Effector memory CD4-positive, alpha-beta T cell (primary cell): ENCODE results near the gene SPRR5.

Experiments
- DNase-seq, 3 donors: peaks; one replicate each; pipeline ENCODE4 v3.0.0-alpha.2; 2020
- H3K27ac ChIP-seq: 2 replicates; pipeline ENCODE4 v1.7.0; 2013; ENCODE audit warnings: mild to moderate bottlenecking, low read length, moderate library complexity; ENCODE audit not compliant: insufficient read depth, poor library complexity, severe bottlenecking
- H3K27me3 ChIP-seq: replicated peaks from 2 replicates; pipeline ENCODE4 v1.7.0; 2013; ENCODE audit warnings: mild to moderate bottlenecking, low read length; ENCODE audit not compliant: insufficient read depth, control insufficient read depth, poor library complexity, severe bottlenecking
- H3K36me3 ChIP-seq: 2 replicates; pipeline ENCODE4 v1.7.0; 2013; ENCODE audit warnings: mild to moderate bottlenecking, low read length, moderate library complexity; ENCODE audit not compliant: control insufficient read depth, insufficient read depth
- H3K4me1 ChIP-seq: 2 replicates; pipeline ENCODE4 v1.7.0; 2013; ENCODE audit warnings: low read length, mild to moderate bottlenecking; ENCODE audit not compliant: control insufficient read depth, insufficient read depth, poor library complexity, severe bottlenecking
- H3K4me3 ChIP-seq: 2 replicates; pipeline ENCODE4 v1.7.0; 2013; ENCODE audit warnings: low read length, low read depth, mild to moderate bottlenecking; ENCODE audit not compliant: insufficient read depth, poor library complexity, severe bottlenecking
- H3K9me3 ChIP-seq: 2 replicates; pipeline ENCODE4 v1.7.0; 2013; ENCODE audit warnings: mild to moderate bottlenecking, low read length, moderate library complexity; ENCODE audit not compliant: control insufficient read depth

The SPRR5 gene

GRCh38 chr1:152961226-152961891 is 14.4 kb downstream of the SPRR5 start:
- H3K9me3 ChIP-seq: no peaks in the 10 kb centered on the region
- H3K27me3 ChIP-seq: no peaks in the 10 kb centered on the region
- H3K4me3 ChIP-seq: no peak overlapping the region
- no peaks in the 10 kb centered on the region for H3K36me3 ChIP-seq
- no peak overlapping the region for H3K27ac ChIP-seq
- DNase-seq: no peak
- H3K4me1 ChIP-seq: no peaks in the 10 kb centered on the region

GRCh38 chr1:152962876-152963415 is 15.9 kb downstream of the SPRR5 start:
- H3K27ac ChIP-seq: no peak overlapping the region
- H3K4me3 ChIP-seq: no peak overlapping the region
- H3K36me3 ChIP-seq: no peaks in the 10 kb centered on the region
- peaks cover 5% of the 10 kb centered on the region for H3K27me3 ChIP-seq
- no peaks in the 10 kb centered on the region for H3K9me3 ChIP-seq
- DNase-seq: no peak
- no peaks in the 10 kb centered on the region for H3K4me1 ChIP-seq

- DNase-seq: no peak
- Histone ChIP-seq H3K27ac (no peak overlapping the region), H3K4me1 (no peaks in the 10 kb centered on the region), H3K36me3 (no peaks in the 10 kb centered on the region), H3K4me3 (no peak overlapping the region), H3K27me3 (peaks cover 5% of the 10 kb centered on the region), H3K9me3 (no peaks in the 10 kb centered on the region)
These were observed 17.5 kb downstream of the SPRR5 start for GRCh38 chr1:152964536-152964935.

- Histone ChIP-seq H3K9me3 (no peaks in the 10 kb centered on the region), H3K4me3 (no peak overlapping the region), H3K27me3 (peaks cover 5% of the 10 kb centered on the region), H3K36me3 (no peaks in the 10 kb centered on the region), H3K4me1 (no peaks in the 10 kb centered on the region), H3K27ac (no peak overlapping the region)
- DNase-seq: no peak
These were observed 18.8 kb downstream of the SPRR5 start for GRCh38 chr1:152965853-152966252.

GRCh38 chr1:152967201-152967600 is 20.2 kb downstream of the SPRR5 start:
- H3K36me3 ChIP-seq: no peaks in the 10 kb centered on the region
- no peaks in the 10 kb centered on the region for H3K4me1 ChIP-seq
- H3K9me3 ChIP-seq: no peaks in the 10 kb centered on the region
- no peak for DNase-seq
- H3K27ac ChIP-seq: no peak overlapping the region
- no peak overlapping the region for H3K4me3 ChIP-seq
- peaks cover 5% of the 10 kb centered on the region for H3K27me3 ChIP-seq

GRCh38 chr1:152968248-152968647 is 21.2 kb downstream of the SPRR5 start:
- H3K36me3 ChIP-seq: no peaks in the 10 kb centered on the region
- peaks cover 5% of the 10 kb centered on the region for H3K27me3 ChIP-seq
- H3K4me1 ChIP-seq: no peaks in the 10 kb centered on the region
- H3K4me3 ChIP-seq: no peak overlapping the region
- no peak overlapping the region for H3K27ac ChIP-seq
- no peaks in the 10 kb centered on the region for H3K9me3 ChIP-seq
- no peak for DNase-seq

GRCh38 chr1:152969036-152969435 is 22.0 kb downstream of the SPRR5 start:
- no peaks in the 10 kb centered on the region for H3K36me3 ChIP-seq
- no peaks in the 10 kb centered on the region for H3K4me1 ChIP-seq
- H3K4me3 ChIP-seq: no peak overlapping the region
- H3K27ac ChIP-seq: no peak overlapping the region
- no peak for DNase-seq
- peaks cover 5% of the 10 kb centered on the region for H3K27me3 ChIP-seq
- H3K9me3 ChIP-seq: no peaks in the 10 kb centered on the region

- Histone ChIP-seq H3K9me3 (no peaks in the 10 kb centered on the region), H3K27me3 (peaks cover 5% of the 10 kb centered on the region), H3K4me3 (no peak within 1 kb of the TSS), H3K36me3 (no peaks in the 10 kb centered on the region), H3K4me1 (no peaks in the 10 kb centered on the region), H3K27ac (no peak within 1 kb of the TSS)
- DNase-seq: no peak
These were observed 23.5 kb downstream of the SPRR5 start, which contains the start of gene SPRR4 for GRCh38 chr1:152970495-152970894. TSS of gene SPRR4 (plus strand) at chr1:152970648. CDS start at chr1:152971891, 1,243 bp downstream.

- H3K36me3 ChIP-seq: no peaks in the 10 kb centered on the region
- no peak overlapping the region for H3K27ac ChIP-seq
- no peaks in the 10 kb centered on the region for H3K9me3 ChIP-seq
- no peaks in the 10 kb centered on the region for H3K27me3 ChIP-seq
- no peak for DNase-seq
- no peak overlapping the region for H3K4me3 ChIP-seq
- no peaks in the 10 kb centered on the region for H3K4me1 ChIP-seq
These were observed 25.3 kb downstream of the SPRR5 start for GRCh38 chr1:152972196-152972886.

- no peaks in the 10 kb centered on the region for H3K4me1 ChIP-seq
- H3K4me3 ChIP-seq: no peak overlapping the region
- H3K27me3 ChIP-seq: no peaks in the 10 kb centered on the region
- H3K9me3 ChIP-seq: no peaks in the 10 kb centered on the region
- DNase-seq: no peak
- no peaks in the 10 kb centered on the region for H3K36me3 ChIP-seq
- H3K27ac ChIP-seq: no peak overlapping the region
These were observed 29.7 kb downstream of the SPRR5 start for GRCh38 chr1:152976688-152977087.
